ENCODE results near the gene TTC13. TPM values are rescaled to one million over a fixed set of nuclear protein-coding genes. Genes with fewer than 3 reads are reported as not detected.
A peak's percentile ranks its signal among the peaks of the same experiment; 100 is the strongest.

TTC13 gene
- total RNA-seq, 1 donor from 2014 or later: 20.6 TPM

- DNase-seq (ENCODE audit: extremely low spot score, unreplicated experiment): no peak
- Mint-ChIP-seq H3K27ac (peak overlapping the region; percentile 40), H3K4me3 (peak overlapping the region; percentile 27), H3K36me3 (peaks cover 21% of the 10 kb centered on the region), H3K9me3 (no peaks in the 10 kb centered on the region), H3K27me3 (no peaks in the 10 kb centered on the region), H3K4me1 (ENCODE audit: unreplicated experiment) (peaks cover 46% of the 10 kb centered on the region)
- TF ChIP-seq CTCF (conservative IDR thresholded peaks at IDR 0.05): no peak
Measured at GRCh38 chr1:230864441-230864840, 114.2 kb downstream of the TTC13 start.

- no peaks in the 10 kb centered on the region for H3K9me3 Mint-ChIP-seq
- DNase-seq (ENCODE audit: extremely low spot score, unreplicated experiment): no peak
- H3K36me3 Mint-ChIP-seq: peaks cover 21% of the 10 kb centered on the region
- H3K27me3 Mint-ChIP-seq: no peaks in the 10 kb centered on the region
- peaks cover 51% of the 10 kb centered on the region for H3K4me1 Mint-ChIP-seq (ENCODE audit: unreplicated experiment)
- no peak for TF ChIP-seq CTCF (conservative IDR thresholded peaks at IDR 0.05)
- peak overlapping the region; percentile 72 for H3K4me3 Mint-ChIP-seq
- H3K27ac Mint-ChIP-seq: peak overlapping the region; percentile 92
Measured at GRCh38 chr1:230863449-230863848, 115.2 kb downstream of the TTC13 start.

- no peak for DNase-seq (ENCODE audit: extremely low spot score, unreplicated experiment)
- peaks cover 25% of the 10 kb centered on the region for H3K36me3 Mint-ChIP-seq
- no peak overlapping the region for H3K4me3 Mint-ChIP-seq
- H3K27me3 Mint-ChIP-seq: no peaks in the 10 kb centered on the region
- H3K9me3 Mint-ChIP-seq: no peaks in the 10 kb centered on the region
- TF ChIP-seq CTCF (conservative IDR thresholded peaks at IDR 0.05): no peak
- H3K4me1 Mint-ChIP-seq (ENCODE audit: unreplicated experiment): peaks cover 53% of the 10 kb centered on the region
- H3K27ac Mint-ChIP-seq: peak overlapping the region; percentile 92
Measured at GRCh38 chr1:230861970-230862595, 116.6 kb downstream of the TTC13 start.

- no peak for DNase-seq (ENCODE audit: extremely low spot score, unreplicated experiment)
- Mint-ChIP-seq H3K27me3 (no peaks in the 10 kb centered on the region), H3K36me3 (peaks cover 29% of the 10 kb centered on the region), H3K4me3 (no peak overlapping the region), H3K4me1 (ENCODE audit: unreplicated experiment) (peaks cover 52% of the 10 kb centered on the region), H3K9me3 (no peaks in the 10 kb centered on the region), H3K27ac (no peak overlapping the region)
- TF ChIP-seq CTCF (conservative IDR thresholded peaks at IDR 0.05): peak; percentile 30
Measured at GRCh38 chr1:230861489-230861888, 117.2 kb downstream of the TTC13 start.

GRCh38 chr1:230860617-230861384 lies 117.9 kb downstream of the TTC13 start:
- TF ChIP-seq CTCF (conservative IDR thresholded peaks at IDR 0.05): no peak
- no peaks in the 10 kb centered on the region for H3K9me3 Mint-ChIP-seq
- H3K36me3 Mint-ChIP-seq: peaks cover 34% of the 10 kb centered on the region
- peaks cover 45% of the 10 kb centered on the region for H3K4me1 Mint-ChIP-seq (ENCODE audit: unreplicated experiment)
- no peak overlapping the region for H3K4me3 Mint-ChIP-seq
- no peak for DNase-seq (ENCODE audit: extremely low spot score, unreplicated experiment)
- H3K27ac Mint-ChIP-seq: no peak overlapping the region
- H3K27me3 Mint-ChIP-seq: no peaks in the 10 kb centered on the region
